Sigmoid colon (tissue), 4 donors: ENCODE data around the gene FSTL3.

Source experiments
- EP300 ChIP-seq, 4 donors: sonication (generic); formaldehyde crosslinking; IDR thresholded peaks; one replicate each; pipeline ENCODE4 v1.6.1; 2017; ENCODE audit warnings: antibody characterized with exemption in 4 of 4
- POLR2AphosphoS5 ChIP-seq, 4 donors: sonication (generic); formaldehyde crosslinking; IDR thresholded peaks; one replicate each; pipeline ENCODE4 v1.6.1; 2017; ENCODE audit warnings: antibody characterized with exemption in 4 of 4

- TF ChIP-seq POLR2AphosphoS5 (IDR thresholded peaks at IDR 0.05): no peak
- no peak for TF ChIP-seq EP300 (IDR thresholded peaks at IDR 0.05)
Measured at GRCh38 chr19:645912-646778, 30.0 kb upstream of the FSTL3 start.
